GM12864 (cell line): ENCODE results near the gene LRRC42.

Experiments used
- DNase-seq: peaks from one replicate; pipeline ENCODE4 v3.0.0-alpha.2; 2011; ENCODE audit warnings: low read depth
- H3K4me3 ChIP-seq: 2 replicates; pipeline ENCODE4 v1.5.1; 2011; ENCODE audit warnings: mild to moderate bottlenecking, low read depth, low read length, control low read depth
- CTCF ChIP-seq: IDR thresholded peaks from 2 replicates; pipeline ENCODE4 v1.5.1; 2011; ENCODE audit warnings: low read depth, mild to moderate bottlenecking, moderate library complexity, low read length, control low read depth, inconsistent platforms; ENCODE audit errors: missing control alignments

The LRRC42 gene

GRCh38 chr1:53906121-53906520 lies 40.0 kb upstream of the LRRC42 start:
- H3K4me3 ChIP-seq: no peak overlapping the region
- no peak for TF ChIP-seq CTCF
- no peak for DNase-seq

- no peak for DNase-seq
- TF ChIP-seq CTCF: no peak
Observed at GRCh38 chr1:53909946-53910345, 36.2 kb upstream of the LRRC42 start.

GRCh38 chr1:53911442-53911841 lies 34.7 kb upstream of the LRRC42 start:
- no peak for DNase-seq
- no peak for TF ChIP-seq CTCF
- H3K4me3 ChIP-seq: no peak overlapping the region

More at GRCh38 chr1:53909946-53910345, 36.2 kb upstream of the LRRC42 start:
- H3K4me3 ChIP-seq: no peak overlapping the region

- DNase-seq: no peak
- no peak overlapping the region for H3K4me3 ChIP-seq
- no peak for TF ChIP-seq CTCF
Observed at GRCh38 chr1:53913352-53914033, 32.7 kb upstream of the LRRC42 start.

- no peak for TF ChIP-seq CTCF
- DNase-seq: no peak
- H3K4me3 ChIP-seq: no peak overlapping the region
Observed at GRCh38 chr1:53918343-53918742, 27.8 kb upstream of the LRRC42 start.

GRCh38 chr1:53919675-53920066 lies 26.5 kb upstream of the LRRC42 start:
- no peak for TF ChIP-seq CTCF
- DNase-seq: no peak

GRCh38 chr1:53927376-53927881 lies 18.7 kb upstream of the LRRC42 start:
- no peak for DNase-seq
- H3K4me3 ChIP-seq: no peak overlapping the region
- no peak for TF ChIP-seq CTCF

More at GRCh38 chr1:53919675-53920066, 26.5 kb upstream of the LRRC42 start:
- H3K4me3 ChIP-seq: no peak overlapping the region
